Measurements from ENCODE around the gene ADH7. TPM values are rescaled to one million over a fixed set of nuclear protein-coding genes. Genes with fewer than 3 reads are reported as not detected.
A peak's percentile ranks its signal among the peaks of the same experiment; 100 is the strongest.
"Not testable (repeated sequence)": the region's sequence is repeated elsewhere in the genome, so short reads cannot be mapped to it uniquely, and the experiment has no call there.

Gene ADH7
- total RNA-seq, 1 experiment from 2014 or later = not detected

DNA sequence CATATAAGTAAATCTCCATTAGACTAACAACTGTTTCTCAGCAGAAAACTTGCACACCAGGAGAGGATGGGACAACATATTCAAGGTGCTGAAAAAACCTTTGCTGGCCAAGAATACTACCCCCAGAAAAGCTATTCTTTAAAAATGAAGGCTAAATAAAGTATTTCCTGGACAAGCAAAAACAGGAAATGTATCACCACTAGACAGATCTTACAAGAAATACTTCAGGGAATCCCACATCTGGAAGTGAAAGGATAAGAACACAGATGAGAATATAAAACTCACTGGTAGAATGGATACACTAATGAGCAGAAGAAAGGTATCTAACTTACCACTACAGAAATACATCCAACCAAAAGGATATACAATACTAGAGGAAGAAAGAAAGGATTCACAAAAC, 55.6 kb downstream of the ADH7 start:
- intact Hi-C loops (cut with micrococcal nuclease; ENCODE audit: unreplicated experiment) = no loop called here
- Mint-ChIP-seq H3K4me1 (ENCODE audit: low read depth, unreplicated experiment) (peaks cover 12% of the 10 kb centered on the region), H3K9me3 (ENCODE audit: unreplicated experiment) (peaks cover 18% of the 10 kb centered on the region), H3K36me3 (ENCODE audit: insufficient read depth, unreplicated experiment) (no peaks in the 10 kb centered on the region), H3K27me3 (ENCODE audit: insufficient read depth, unreplicated experiment) (no peaks in the 10 kb centered on the region), H3K27ac (ENCODE audit: unreplicated experiment) (no peak overlapping the region), H3K4me3 (ENCODE audit: unreplicated experiment) (no peak overlapping the region)
- Histone ChIP-seq H3K4me1 (peaks cover 13% of the 10 kb centered on the region; the same call in 1 of the 2 replicates), H3K9me3 (no peaks in the 10 kb centered on the region; the same call in 1 of the 2 replicates), H3K36me3 (ENCODE audit: control insufficient read depth, insufficient read depth, low read length) (no peaks in the 10 kb centered on the region), H3K27me3 (replicated peaks; ENCODE audit: control insufficient read depth, insufficient read depth, low read length) (no peaks in the 10 kb centered on the region), H3K4me3 (ENCODE audit: low read depth, low read length) (no peak overlapping the region)
- CTCF ChIA-PET = no interaction called here
- BruUV-seq (replicated peaks) = no TSS peak
- TF ChIP-seq, protein P1, sequence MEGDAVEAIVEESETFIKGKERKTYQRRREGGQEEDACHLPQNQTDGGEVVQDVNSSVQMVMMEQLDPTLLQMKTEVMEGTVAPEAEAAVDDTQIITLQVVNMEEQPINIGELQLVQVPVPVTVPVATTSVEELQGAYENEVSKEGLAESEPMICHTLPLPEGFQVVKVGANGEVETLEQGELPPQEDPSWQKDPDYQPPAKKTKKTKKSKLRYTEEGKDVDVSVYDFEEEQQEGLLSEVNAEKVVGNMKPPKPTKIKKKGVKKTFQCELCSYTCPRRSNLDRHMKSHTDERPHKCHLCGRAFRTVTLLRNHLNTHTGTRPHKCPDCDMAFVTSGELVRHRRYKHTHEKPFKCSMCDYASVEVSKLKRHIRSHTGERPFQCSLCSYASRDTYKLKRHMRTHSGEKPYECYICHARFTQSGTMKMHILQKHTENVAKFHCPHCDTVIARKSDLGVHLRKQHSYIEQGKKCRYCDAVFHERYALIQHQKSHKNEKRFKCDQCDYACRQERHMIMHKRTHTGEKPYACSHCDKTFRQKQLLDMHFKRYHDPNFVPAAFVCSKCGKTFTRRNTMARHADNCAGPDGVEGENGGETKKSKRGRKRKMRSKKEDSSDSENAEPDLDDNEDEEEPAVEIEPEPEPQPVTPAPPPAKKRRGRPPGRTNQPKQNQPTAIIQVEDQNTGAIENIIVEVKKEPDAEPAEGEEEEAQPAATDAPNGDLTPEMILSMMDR (IDR thresholded peaks at IDR 0.05; ENCODE audit: insufficient read depth in 1 of 2, low read depth in 1 of 2, low read length in 1 of 2, severe bottlenecking in 1 of 2, unreplicated experiment in 1 of 2) = no peak
- POLR2A ChIA-PET = interaction anchor here (0.6 to 0.9 kb wide), 2 partner anchors 154 to 184 kb away, joined by 4 read pairs; no protein-coding TSS in a partner anchor
- no peak for DNase-seq

DNA sequence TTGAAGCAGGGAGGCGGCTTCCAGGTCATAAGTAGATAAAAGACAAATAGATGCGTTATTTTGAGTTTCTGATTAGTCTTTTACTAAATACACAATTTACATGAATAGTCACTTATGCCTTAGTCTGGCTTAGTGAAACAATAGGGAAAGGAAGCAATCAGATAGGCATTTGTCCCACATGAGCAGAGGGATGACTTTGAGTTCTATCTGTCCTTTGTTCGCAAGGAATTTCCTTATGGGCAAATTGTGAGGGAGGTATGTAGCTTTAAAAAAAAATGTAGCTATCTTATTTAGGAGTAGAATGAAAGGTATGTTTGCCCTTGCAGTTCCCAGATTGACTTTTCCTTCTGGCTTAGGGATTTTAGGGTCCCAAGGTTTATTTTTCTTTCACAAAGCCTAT, 56.3 kb downstream of the ADH7 start:
- Mint-ChIP-seq H3K9me3 (ENCODE audit: unreplicated experiment) (peaks cover 24% of the 10 kb centered on the region), H3K4me3 (ENCODE audit: unreplicated experiment) (no peak overlapping the region), H3K27me3 (ENCODE audit: insufficient read depth, unreplicated experiment) (no peaks in the 10 kb centered on the region), H3K27ac (ENCODE audit: unreplicated experiment) (no peak overlapping the region), H3K4me1 (ENCODE audit: low read depth, unreplicated experiment) (peaks cover 12% of the 10 kb centered on the region), H3K36me3 (ENCODE audit: insufficient read depth, unreplicated experiment) (no peaks in the 10 kb centered on the region)
- TF ChIP-seq, protein P1 (IDR thresholded peaks at IDR 0.05; ENCODE audit: insufficient read depth in 1 of 2, low read depth in 1 of 2, low read length in 1 of 2, severe bottlenecking in 1 of 2, unreplicated experiment in 1 of 2) = no peak
- intact Hi-C loops (cut with micrococcal nuclease; ENCODE audit: unreplicated experiment) = no loop called here
- CTCF ChIA-PET = no interaction called here
- no TSS peak for BruUV-seq (replicated peaks)
- no peak for DNase-seq
- Histone ChIP-seq H3K9me3 (no peaks in the 10 kb centered on the region; the same call in none of the 2 replicates), H3K4me3 (ENCODE audit: low read depth, low read length) (no peak overlapping the region), H3K4me1 (peaks cover 12% of the 10 kb centered on the region; the same call in 1 of the 2 replicates), H3K27me3 (replicated peaks; ENCODE audit: control insufficient read depth, insufficient read depth, low read length) (no peaks in the 10 kb centered on the region), H3K36me3 (ENCODE audit: control insufficient read depth, insufficient read depth, low read length) (no peaks in the 10 kb centered on the region)
- POLR2A ChIA-PET = interaction anchor here (0.6 to 0.9 kb wide), 2 partner anchors 153 to 184 kb away, joined by 4 read pairs; no protein-coding TSS in a partner anchor

DNA sequence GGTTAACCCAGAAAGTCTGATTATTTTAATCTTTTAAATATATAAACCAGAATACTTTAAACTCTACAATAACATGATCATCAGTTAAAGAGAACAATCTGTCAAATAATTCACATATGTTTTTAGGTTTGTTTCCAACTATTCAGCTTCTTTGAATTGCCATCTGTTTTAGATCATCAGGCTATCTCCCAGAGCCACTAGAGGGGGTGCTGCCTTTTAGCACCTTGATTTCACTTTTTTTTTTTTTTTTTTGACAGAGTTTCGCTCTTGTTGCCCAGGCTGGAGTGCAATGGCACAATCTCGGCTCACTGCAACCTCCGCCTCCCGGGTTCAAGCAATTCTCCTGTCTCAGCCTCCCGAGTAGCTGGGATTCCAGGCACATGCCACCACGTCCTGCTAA, 57.8 kb downstream of the ADH7 start:
- H3K27me3 ChIP-seq (replicated peaks; ENCODE audit: control insufficient read depth, insufficient read depth, low read length); H3K36me3 Mint-ChIP-seq (ENCODE audit: insufficient read depth, unreplicated experiment); H3K4me3 ChIP-seq (ENCODE audit: low read depth, low read length); H3K4me1 ChIP-seq; H3K4me3 Mint-ChIP-seq (ENCODE audit: unreplicated experiment); BruUV-seq (replicated peaks); H3K36me3 ChIP-seq (ENCODE audit: control insufficient read depth, insufficient read depth, low read length); H3K9me3 ChIP-seq; intact Hi-C loops (cut with micrococcal nuclease; ENCODE audit: unreplicated experiment); H3K27ac Mint-ChIP-seq (ENCODE audit: unreplicated experiment); H3K27me3 Mint-ChIP-seq (ENCODE audit: insufficient read depth, unreplicated experiment); H3K4me1 Mint-ChIP-seq (ENCODE audit: low read depth, unreplicated experiment): not testable (repeated sequence)
- ChIA-PET CTCF (interaction anchor here (0.7 kb wide), 1 partner anchor 220 kb away, joined by 3 read pairs; no protein-coding TSS in a partner anchor), POLR2A (interaction anchor here (0.6 kb wide), 1 partner anchor 77 kb away, joined by 4 read pairs; no protein-coding TSS in a partner anchor)
- peaks cover 29% of the 10 kb centered on the region for H3K9me3 Mint-ChIP-seq (ENCODE audit: unreplicated experiment)
- TF ChIP-seq, protein P1 (IDR thresholded peaks at IDR 0.05; ENCODE audit: insufficient read depth in 1 of 2, low read depth in 1 of 2, low read length in 1 of 2, severe bottlenecking in 1 of 2, unreplicated experiment in 1 of 2) = peak; percentile 27 to 44
- DNase-seq = peak in 1 of 2 experiments; percentile 26

- H3K36me3 Mint-ChIP-seq (ENCODE audit: insufficient read depth, unreplicated experiment); BruUV-seq (replicated peaks); DNase-seq; H3K4me3 ChIP-seq (ENCODE audit: low read depth, low read length); H3K27me3 Mint-ChIP-seq (ENCODE audit: insufficient read depth, unreplicated experiment); H3K36me3 ChIP-seq (ENCODE audit: control insufficient read depth, insufficient read depth, low read length); H3K9me3 ChIP-seq; intact Hi-C loops (cut with micrococcal nuclease; ENCODE audit: unreplicated experiment); H3K4me3 Mint-ChIP-seq (ENCODE audit: unreplicated experiment); H3K27ac Mint-ChIP-seq (ENCODE audit: unreplicated experiment); H3K4me1 ChIP-seq; H3K27me3 ChIP-seq (replicated peaks; ENCODE audit: control insufficient read depth, insufficient read depth, low read length); CTCF ChIA-PET; POLR2A ChIA-PET; H3K4me1 Mint-ChIP-seq (ENCODE audit: low read depth, unreplicated experiment): not testable (repeated sequence)
- peaks cover 29% of the 10 kb centered on the region for H3K9me3 Mint-ChIP-seq (ENCODE audit: unreplicated experiment)
These were observed 62.7 kb downstream of the ADH7 start for GRCh38 chr4:99372464-99372863.

GRCh38 chr4:99367817-99368216, 67.3 kb downstream of the ADH7 start:
- DNase-seq; H3K9me3 Mint-ChIP-seq (ENCODE audit: unreplicated experiment); CTCF ChIA-PET; H3K9me3 ChIP-seq; H3K4me3 Mint-ChIP-seq (ENCODE audit: unreplicated experiment); H3K4me1 Mint-ChIP-seq (ENCODE audit: low read depth, unreplicated experiment); H3K36me3 Mint-ChIP-seq (ENCODE audit: insufficient read depth, unreplicated experiment); H3K4me3 ChIP-seq (ENCODE audit: low read depth, low read length); H3K27me3 Mint-ChIP-seq (ENCODE audit: insufficient read depth, unreplicated experiment); H3K4me1 ChIP-seq; BruUV-seq (replicated peaks); H3K36me3 ChIP-seq (ENCODE audit: control insufficient read depth, insufficient read depth, low read length); H3K27ac Mint-ChIP-seq (ENCODE audit: unreplicated experiment); H3K27me3 ChIP-seq (replicated peaks; ENCODE audit: control insufficient read depth, insufficient read depth, low read length); POLR2A ChIA-PET; intact Hi-C loops (cut with micrococcal nuclease; ENCODE audit: unreplicated experiment): not testable (repeated sequence)

Measured in Caco-2 (cell line).